Activated CD8-positive, alpha-beta memory T cell treated with anti-CD3 and anti-CD28 coated beads, Interleukin-2, amount 50 U/mL, for 24 hours (primary cell): ENCODE data around the gene TAP1.
A peak's percentile ranks its signal among the peaks of the same experiment; 100 is the strongest.
"Not testable (repeated sequence)": the region's sequence is repeated elsewhere in the genome, so short reads cannot be mapped to it uniquely, and the experiment has no call there.

Source experiments
- DNase-seq: peaks from one replicate; pipeline ENCODE4 v3.0.0-alpha.2; 2020; ENCODE audit errors: extremely low read depth

Gene TAP1

GRCh38 chr6:32853541-32854375, at the start of gene TAP1, which contains the start of gene PSMB9:
TAP1 (minus strand) TSS chr6:32853704; CDS start chr6:32853636, 68 bp downstream.
PSMB9 (plus strand) TSS chr6:32854192; CDS start chr6:32854230, 38 bp downstream.
- DNase-seq: peak; percentile 88

- no peak for DNase-seq
Observed at GRCh38 chr6:32895006-32895345, 41.5 kb upstream of the TAP1 start.

GRCh38 chr6:32894085-32895005, 40.8 kb upstream of the TAP1 start:
- peak; percentile 88 for DNase-seq

GRCh38 chr6:32890831-32891230, 37.3 kb upstream of the TAP1 start:
- DNase-seq: no peak

GRCh38 chr6:32889533-32889932, 36.0 kb upstream of the TAP1 start:
- no peak for DNase-seq

GRCh38 chr6:32888576-32888975, 35.1 kb upstream of the TAP1 start:
- no peak for DNase-seq

- no peak for DNase-seq
Observed at GRCh38 chr6:32887616-32888015, 34.1 kb upstream of the TAP1 start.

- DNase-seq: no peak
Observed at GRCh38 chr6:32886681-32887383, 33.3 kb upstream of the TAP1 start.

GRCh38 chr6:32885698-32886286, 32.3 kb upstream of the TAP1 start:
- DNase-seq: no peak

- no peak for DNase-seq
Observed at GRCh38 chr6:32883789-32884188, 30.3 kb upstream of the TAP1 start.

- no peak for DNase-seq
Observed at GRCh38 chr6:32882879-32883250, 29.4 kb upstream of the TAP1 start.

- DNase-seq: not testable (repeated sequence)
Observed at GRCh38 chr6:32880962-32881361, 27.5 kb upstream of the TAP1 start.

- DNase-seq: no peak
Observed at GRCh38 chr6:32879691-32880090, 26.2 kb upstream of the TAP1 start.

GRCh38 chr6:32876603-32877002, 23.1 kb upstream of the TAP1 start:
- DNase-seq: no peak

- DNase-seq: not testable (repeated sequence)
Observed at GRCh38 chr6:32873947-32874346, 20.4 kb upstream of the TAP1 start.

- peak; percentile 81 for DNase-seq
Observed at GRCh38 chr6:32868257-32868788, 14.8 kb upstream of the TAP1 start.

- no peak for DNase-seq
Observed at GRCh38 chr6:32867554-32868256, 14.2 kb upstream of the TAP1 start.

GRCh38 chr6:32867022-32867477, 13.5 kb upstream of the TAP1 start:
- DNase-seq: no peak

GRCh38 chr6:32865724-32866443, 12.4 kb upstream of the TAP1 start:
- DNase-seq: no peak

- DNase-seq: no peak
Observed at GRCh38 chr6:32862725-32863124, 9.2 kb upstream of the TAP1 start.
